Measurements from ENCODE around the gene NOC2L. TPM values are rescaled to one million over a fixed set of nuclear protein-coding genes. Genes with fewer than 3 reads are reported as not detected.

The NOC2L gene
- total RNA-seq, 4 donors from 2014 or later, result 57.9 to 80.2 (median 60.4) TPM

GRCh38 chr1:974293-974640 lies 15.2 kb upstream of the NOC2L start:
- DNase-seq, result no peak
- Histone ChIP-seq H3K4me1 (peaks cover 20 to 50% (median 21%) of the 10 kb centered on the region in 3 donors), H3K27ac (no peak overlapping the region), H3K4me3 (no peak overlapping the region), H3K9me3 (no peaks in the 10 kb centered on the region), H3K36me3 (peaks cover 0 to 36% (median 0%) of the 10 kb centered on the region in 3 donors), H3K27me3 (peaks cover 0 to 80% (median 5%) of the 10 kb centered on the region in 4 donors)
- intact Hi-C loops (cut with DNase I), result no loop called here
- TF ChIP-seq CTCF (IDR thresholded peaks at IDR 0.05) (no peak), POLR2A (IDR thresholded peaks at IDR 0.05) (no peak)
- WGBS, 2 donors, result 75 to 91% methylated on average over 6 of the region's 11 CpGs

- DNase-seq, result no peak
- peaks cover 0 to 76% (median 5%) of the 10 kb centered on the region in 4 donors for H3K27me3 ChIP-seq
- H3K9me3 ChIP-seq, result no peaks in the 10 kb centered on the region
Measured at GRCh38 chr1:973459-974292, 14.6 kb upstream of the NOC2L start.

GRCh38 chr1:972726-973458 lies 13.8 kb upstream of the NOC2L start:
- H3K4me1 ChIP-seq, result peaks cover 22 to 64% (median 28%) of the 10 kb centered on the region in 3 donors
- intact Hi-C loops (cut with DNase I), result no loop called here
- no peak overlapping the region for H3K27ac ChIP-seq
- no peaks in the 10 kb centered on the region for H3K9me3 ChIP-seq
- no peak for TF ChIP-seq POLR2A (IDR thresholded peaks at IDR 0.05)
- TF ChIP-seq CTCF (IDR thresholded peaks at IDR 0.05), result no peak
- DNase-seq, result no peak
- H3K4me3 ChIP-seq, result no peak overlapping the region
- WGBS, 2 donors, result 84 to 90% methylated on average over 10 to 13 of the region's 28 CpGs
- H3K27me3 ChIP-seq, result peaks cover 0 to 76% (median 5%) of the 10 kb centered on the region in 4 donors
- peaks cover 0 to 36% (median 0%) of the 10 kb centered on the region in 3 donors for H3K36me3 ChIP-seq

More at GRCh38 chr1:973459-974292, 14.6 kb upstream of the NOC2L start:
- H3K4me3 ChIP-seq, result no peak overlapping the region
- peaks cover 20 to 56% (median 21%) of the 10 kb centered on the region in 3 donors for H3K4me1 ChIP-seq
- intact Hi-C loops (cut with DNase I), result no loop called here
- TF ChIP-seq CTCF (IDR thresholded peaks at IDR 0.05) (no peak), POLR2A (IDR thresholded peaks at IDR 0.05) (no peak)
- peaks cover 0 to 36% (median 0%) of the 10 kb centered on the region in 3 donors for H3K36me3 ChIP-seq
- H3K27ac ChIP-seq, result no peak overlapping the region
- 74 to 86% methylated on average over 2 to 8 of the region's 28 CpGs for WGBS, 2 donors

GRCh38 chr1:971751-972506 lies 12.9 kb upstream of the NOC2L start:
- peaks cover 31 to 73% (median 34%) of the 10 kb centered on the region in 3 donors for H3K4me1 ChIP-seq
- no peak for DNase-seq
- H3K27ac ChIP-seq, result peak overlapping the region in 3 of 4 donors; percentile 57 to 73 (median 60)
- intact Hi-C loops (cut with DNase I), result no loop called here
- H3K36me3 ChIP-seq, result peaks cover 0 to 36% (median 0%) of the 10 kb centered on the region in 3 donors
- H3K4me3 ChIP-seq, result peak overlapping the region in 1 of 4 donors; percentile 17
- H3K27me3 ChIP-seq, result peaks cover 0 to 85% (median 5%) of the 10 kb centered on the region in 4 donors
- 83 to 85% methylated on average over 4 of the region's 34 CpGs for WGBS, 2 donors
- TF ChIP-seq POLR2A (IDR thresholded peaks at IDR 0.05) (no peak), CTCF (IDR thresholded peaks at IDR 0.05) (no peak)
- no peaks in the 10 kb centered on the region for H3K9me3 ChIP-seq
